PC-9 (cell line): ENCODE data around the gene ETV6.

ENCODE experiments used
- EZH2 ChIP-seq: fragments of 200-600 bp; sonication (generic); IDR thresholded peaks from 2 replicates; pipeline ENCODE4 v1.8.0; 2017; ENCODE audit warnings: antibody characterized with exemption, low read depth
- TF ChIP-seq, protein P1 (sequence below): fragments of 200-600 bp; sonication (generic); conservative IDR thresholded peaks from 2 replicates; pipeline ENCODE4 v1.6.1; 2017; ENCODE audit warnings: mixed run types, antibody characterized with exemption, mild to moderate bottlenecking, moderate library complexity

DNA sequence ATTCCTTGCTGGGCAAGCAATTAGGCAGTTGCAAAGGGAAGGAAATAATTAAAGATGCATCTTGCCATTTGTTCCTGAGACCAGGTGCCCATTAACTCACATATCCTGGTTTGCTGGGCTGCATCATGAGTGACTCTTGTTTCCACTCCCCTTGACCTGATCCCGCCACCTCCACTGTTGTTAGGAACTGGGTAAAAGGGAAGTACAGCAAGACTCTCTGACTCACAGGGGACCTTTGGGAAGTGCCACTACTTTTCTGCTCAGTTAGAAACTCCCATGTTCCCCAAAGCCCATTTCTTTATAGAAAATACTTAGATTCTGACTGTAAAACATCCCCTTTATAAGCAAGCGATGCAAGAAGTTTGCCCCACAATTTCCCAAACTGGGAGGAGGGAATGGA, 235.2 kb downstream of the ETV6 start:
- TF ChIP-seq, protein P1, sequence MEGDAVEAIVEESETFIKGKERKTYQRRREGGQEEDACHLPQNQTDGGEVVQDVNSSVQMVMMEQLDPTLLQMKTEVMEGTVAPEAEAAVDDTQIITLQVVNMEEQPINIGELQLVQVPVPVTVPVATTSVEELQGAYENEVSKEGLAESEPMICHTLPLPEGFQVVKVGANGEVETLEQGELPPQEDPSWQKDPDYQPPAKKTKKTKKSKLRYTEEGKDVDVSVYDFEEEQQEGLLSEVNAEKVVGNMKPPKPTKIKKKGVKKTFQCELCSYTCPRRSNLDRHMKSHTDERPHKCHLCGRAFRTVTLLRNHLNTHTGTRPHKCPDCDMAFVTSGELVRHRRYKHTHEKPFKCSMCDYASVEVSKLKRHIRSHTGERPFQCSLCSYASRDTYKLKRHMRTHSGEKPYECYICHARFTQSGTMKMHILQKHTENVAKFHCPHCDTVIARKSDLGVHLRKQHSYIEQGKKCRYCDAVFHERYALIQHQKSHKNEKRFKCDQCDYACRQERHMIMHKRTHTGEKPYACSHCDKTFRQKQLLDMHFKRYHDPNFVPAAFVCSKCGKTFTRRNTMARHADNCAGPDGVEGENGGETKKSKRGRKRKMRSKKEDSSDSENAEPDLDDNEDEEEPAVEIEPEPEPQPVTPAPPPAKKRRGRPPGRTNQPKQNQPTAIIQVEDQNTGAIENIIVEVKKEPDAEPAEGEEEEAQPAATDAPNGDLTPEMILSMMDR, result no peak
- TF ChIP-seq EZH2, result no peak
